Mesothelial cell of epicardium (in vitro differentiated cells): ENCODE data around the gene EAPP. TPM values are rescaled to one million over a fixed set of nuclear protein-coding genes. Genes with fewer than 3 reads are reported as not detected.
A peak's percentile ranks its signal among the peaks of the same experiment; 100 is the strongest.

ENCODE experiments used
- DNase-seq, 2 experiments: peaks; one replicate each; pipeline ENCODE4 v3.0.0; 2021; ENCODE audit warnings: low spot score in 2 of 2; ENCODE audit not compliant: unreplicated experiment in 2 of 2
- H3K27ac Mint-ChIP-seq: 2 replicates; pipeline ENCODE4 v1.8.0; 2021; ENCODE audit warnings: mixed read lengths
- H3K27me3 Mint-ChIP-seq: 2 replicates; pipeline ENCODE4 v1.8.0; 2021; ENCODE audit warnings: low read depth, mixed read lengths
- H3K36me3 Mint-ChIP-seq: 2 replicates; pipeline ENCODE4 v1.8.0; 2021; ENCODE audit warnings: mixed read lengths
- H3K4me1 Mint-ChIP-seq: 2 replicates; pipeline ENCODE4 v1.8.0; 2021; ENCODE audit warnings: mixed read lengths
- H3K4me3 Mint-ChIP-seq: 2 replicates; pipeline ENCODE4 v1.8.0; 2021; ENCODE audit warnings: mild to moderate bottlenecking, moderate library complexity, mixed read lengths
- H3K9me3 Mint-ChIP-seq: 2 replicates; pipeline ENCODE4 v1.8.0; 2021; ENCODE audit warnings: mixed read lengths
- total RNA-seq: library from RNA; stranded (reverse); gene quantifications from 3 replicates; pipeline ENCODE4 v1.2.1, GENCODE V29; 2021
- TF ChIP-seq, protein P1 (sequence below): fragments of 200-600 bp; sonication (generic); IDR thresholded peaks from one replicate; pipeline ENCODE4 v1.5.0; 2021; ENCODE audit warnings: antibody characterized with exemption; ENCODE audit not compliant: unreplicated experiment

EAPP gene
- total RNA-seq, 1 donor from 2014 or later, result 41.4 TPM

GRCh38 chr14:34498684-34499412 lies 40.7 kb downstream of the EAPP start:
- TF ChIP-seq, protein P1, sequence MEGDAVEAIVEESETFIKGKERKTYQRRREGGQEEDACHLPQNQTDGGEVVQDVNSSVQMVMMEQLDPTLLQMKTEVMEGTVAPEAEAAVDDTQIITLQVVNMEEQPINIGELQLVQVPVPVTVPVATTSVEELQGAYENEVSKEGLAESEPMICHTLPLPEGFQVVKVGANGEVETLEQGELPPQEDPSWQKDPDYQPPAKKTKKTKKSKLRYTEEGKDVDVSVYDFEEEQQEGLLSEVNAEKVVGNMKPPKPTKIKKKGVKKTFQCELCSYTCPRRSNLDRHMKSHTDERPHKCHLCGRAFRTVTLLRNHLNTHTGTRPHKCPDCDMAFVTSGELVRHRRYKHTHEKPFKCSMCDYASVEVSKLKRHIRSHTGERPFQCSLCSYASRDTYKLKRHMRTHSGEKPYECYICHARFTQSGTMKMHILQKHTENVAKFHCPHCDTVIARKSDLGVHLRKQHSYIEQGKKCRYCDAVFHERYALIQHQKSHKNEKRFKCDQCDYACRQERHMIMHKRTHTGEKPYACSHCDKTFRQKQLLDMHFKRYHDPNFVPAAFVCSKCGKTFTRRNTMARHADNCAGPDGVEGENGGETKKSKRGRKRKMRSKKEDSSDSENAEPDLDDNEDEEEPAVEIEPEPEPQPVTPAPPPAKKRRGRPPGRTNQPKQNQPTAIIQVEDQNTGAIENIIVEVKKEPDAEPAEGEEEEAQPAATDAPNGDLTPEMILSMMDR, result no peak
- DNase-seq, result no peak
- H3K4me1 Mint-ChIP-seq, result peaks cover 20% of the 10 kb centered on the region
- H3K36me3 Mint-ChIP-seq, result no peaks in the 10 kb centered on the region
- no peak overlapping the region for H3K4me3 Mint-ChIP-seq
- H3K27me3 Mint-ChIP-seq, result no peaks in the 10 kb centered on the region
- no peaks in the 10 kb centered on the region for H3K9me3 Mint-ChIP-seq
- H3K27ac Mint-ChIP-seq, result no peak overlapping the region

- H3K4me1 Mint-ChIP-seq, result peaks cover 16% of the 10 kb centered on the region
- H3K9me3 Mint-ChIP-seq, result no peaks in the 10 kb centered on the region
- TF ChIP-seq, protein P1, result no peak
- H3K27ac Mint-ChIP-seq, result peak overlapping the region; percentile 95
- no peaks in the 10 kb centered on the region for H3K36me3 Mint-ChIP-seq
- DNase-seq, result peak; percentile 20 to 49
- H3K4me3 Mint-ChIP-seq, result peak overlapping the region; percentile 32
- H3K27me3 Mint-ChIP-seq, result no peaks in the 10 kb centered on the region
These were observed 42.6 kb downstream of the EAPP start for GRCh38 chr14:34496679-34497513.

GRCh38 chr14:34496007-34496678 lies 43.4 kb downstream of the EAPP start:
- Mint-ChIP-seq H3K4me1 (peaks cover 16% of the 10 kb centered on the region), H3K9me3 (no peaks in the 10 kb centered on the region), H3K36me3 (no peaks in the 10 kb centered on the region), H3K27ac (peak overlapping the region; percentile 95), H3K4me3 (no peak overlapping the region), H3K27me3 (no peaks in the 10 kb centered on the region)
- DNase-seq, result no peak
- TF ChIP-seq, protein P1, result no peak

GRCh38 chr14:34489324-34489723 lies 50.2 kb downstream of the EAPP start:
- Mint-ChIP-seq H3K4me1 (no peaks in the 10 kb centered on the region), H3K9me3 (no peaks in the 10 kb centered on the region), H3K4me3 (no peak overlapping the region), H3K27me3 (no peaks in the 10 kb centered on the region), H3K27ac (no peak overlapping the region), H3K36me3 (no peaks in the 10 kb centered on the region)
- TF ChIP-seq, protein P1, result no peak
- no peak for DNase-seq

- TF ChIP-seq, protein P1, result no peak
- Mint-ChIP-seq H3K9me3 (no peaks in the 10 kb centered on the region), H3K4me3 (no peak overlapping the region), H3K27ac (no peak overlapping the region), H3K27me3 (no peaks in the 10 kb centered on the region), H3K36me3 (no peaks in the 10 kb centered on the region), H3K4me1 (no peaks in the 10 kb centered on the region)
- no peak for DNase-seq
These were observed 51.0 kb downstream of the EAPP start for GRCh38 chr14:34488528-34488927.
